Measurements from ENCODE around the gene ATG9A. TPM values are rescaled to one million over a fixed set of nuclear protein-coding genes. Genes with fewer than 3 reads are reported as not detected.
A peak's percentile ranks its signal among the peaks of the same experiment; 100 is the strongest.

The ATG9A gene
- total and polyA plus RNA-seq, 2 donors (not counting 1 experiment from before 2014, with no cell fraction given) = 41.8 to 65.5 TPM

DNA sequence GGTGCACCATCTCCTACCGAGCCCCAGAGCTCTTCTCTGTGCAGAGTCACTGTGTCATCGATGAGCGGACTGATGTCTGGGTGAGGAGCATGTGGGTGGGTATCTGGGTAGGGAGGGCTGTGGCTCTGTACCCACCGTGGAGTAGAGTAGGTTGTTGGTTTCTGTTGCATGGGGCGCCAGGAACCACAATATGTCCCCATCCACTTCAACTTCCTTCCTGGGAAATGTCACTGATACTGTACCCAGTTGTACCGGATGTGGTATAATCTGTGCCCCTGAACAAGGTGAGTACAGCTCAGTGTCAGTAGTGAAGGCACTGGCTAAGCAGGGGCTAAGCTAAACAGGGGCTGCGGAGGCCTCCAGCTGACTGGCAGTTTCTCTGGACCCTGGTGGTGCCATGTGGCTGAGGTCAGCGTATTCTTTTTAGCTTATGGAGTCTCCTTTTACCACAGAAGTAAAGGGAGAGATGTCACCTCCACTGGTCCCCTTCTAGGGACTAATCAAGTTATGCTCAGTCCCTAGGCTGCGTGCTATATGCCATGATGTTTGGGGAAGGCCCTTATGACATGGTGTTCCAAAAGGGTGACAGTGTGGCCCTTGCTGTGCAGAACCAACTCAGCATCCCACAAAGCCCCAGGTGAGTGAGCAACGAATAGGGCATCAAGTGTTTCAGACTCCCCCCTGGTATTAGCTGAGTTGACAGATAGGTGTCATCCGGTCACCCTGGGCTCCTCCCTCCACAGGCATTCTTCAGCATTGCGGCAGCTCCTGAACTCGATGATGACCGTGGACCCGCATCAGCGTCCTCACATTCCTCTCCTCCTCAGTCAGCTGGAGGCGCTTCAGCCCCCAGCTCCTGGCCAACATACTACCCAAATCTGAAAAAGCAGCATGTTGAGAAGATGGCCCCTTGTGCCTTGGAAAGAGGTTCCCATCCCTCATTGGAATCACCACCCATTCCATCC, 18.5 kb upstream of the ATG9A start:
- H3K9me3 Mint-ChIP-seq (ENCODE audit: insufficient read depth) = no peaks in the 10 kb centered on the region
- peak; percentile 55 for DNase-seq

More for the DNA sequence above, 18.5 kb upstream of the ATG9A start:
- WGBS (ENCODE audit: insufficient coverage) = 71% methylated on average over 11 of the region's 17 CpGs
- intact Hi-C loops (cut with micrococcal nuclease) = no loop called here
- ChIA-PET POLR2A (interaction anchor here (0.6 to 3.3 kb wide), 8 partner anchors 9 to 47 kb away, joined by 3 to 39 read pairs (median 6); partner anchors contain the start of genes ABCB6, ANKZF1, ATG9A and DNAJB2), CTCF (interaction anchor here (1.0 to 6.8 kb wide), 7 partner anchors 9 to 72 kb away, joined by 3 to 69 read pairs (median 8); partner anchors contain the start of genes ANKZF1, ATG9A and DNAJB2)
- peak; percentile 21 for ATAC-seq (ENCODE audit: low read depth)
- Histone ChIP-seq H3K9me3 (ENCODE audit: control extremely low read depth in 1 of 3, control insufficient read depth in 2 of 3, insufficient read depth in 1 of 3, low read length in 2 of 3) (no peaks in the 10 kb centered on the region), H3K27me3 (replicated peaks in 1 of 4; ENCODE audit: control extremely low read depth in 1 of 4, control insufficient read depth in 3 of 4, insufficient read depth in 4 of 4, low read length in 3 of 4) (no peaks in the 10 kb centered on the region), H3K4me3 (ENCODE audit: control extremely low read depth in 1 of 5, extremely low read depth in 1 of 5, insufficient read depth in 1 of 5, low read depth in 2 of 5, low read length in 4 of 5) (peak overlapping the region in 4 of 5 experiments; percentile 3 to 53 (median 28)), H2AFZ (ENCODE audit: insufficient read depth, low read depth, low read length, poor library complexity, severe bottlenecking) (no peak overlapping the region), H4K20me1 (ENCODE audit: control insufficient read depth, insufficient read depth, low read length, poor library complexity, severe bottlenecking) (peaks cover 15% of the 10 kb centered on the region), H3K4me1 (ENCODE audit: control insufficient read depth in 2 of 2, insufficient read depth in 2 of 2, low read length in 2 of 2) (peaks cover 73 to 80% of the 10 kb centered on the region in 2 donors), H3K79me2 (ENCODE audit: control insufficient read depth, insufficient read depth, low read length) (peaks cover 76% of the 10 kb centered on the region), H3K9ac (ENCODE audit: low read length) (peak overlapping the region; percentile 30), H3K4me2 (replicated peaks; ENCODE audit: low read depth, low read length, poor library complexity, severe bottlenecking) (peak overlapping the region; percentile 93), H3K36me3 (replicated peaks in 1 of 2; ENCODE audit: control extremely low read depth in 1 of 2, control insufficient read depth in 1 of 2, extremely low read depth in 1 of 2, insufficient read depth in 2 of 2, low read length in 1 of 2) (peaks cover 2 to 35% of the 10 kb centered on the region in 2 experiments), H3K27ac (ENCODE audit: low read length in 2 of 2) (peak overlapping the region; percentile 75 to 92)
- TF ChIP-seq EZH2 (IDR thresholded peaks at IDR 0.05; ENCODE audit: borderline replicate concordance, insufficient read depth, low read depth, low read length, poor library complexity, severe bottlenecking) (no peak), CTCF (IDR thresholded peaks at IDR 0.05) (no peak)
- Mint-ChIP-seq H3K27me3 (no peaks in the 10 kb centered on the region), H3K4me1 (peaks cover 88% of the 10 kb centered on the region), H3K4me3 (peak overlapping the region; percentile 87), H3K27ac (peak overlapping the region; percentile 96)
